Esophagus squamous epithelium (tissue), 5 donors: ENCODE data around the gene POC1B. TPM values are rescaled to one million over a fixed set of nuclear protein-coding genes. Genes with fewer than 3 reads are reported as not detected.

Source experiments
- DNase-seq: peaks from one replicate; lab custom pipeline; 2025; lab: John Stamatoyannopoulos, UW
- H3K27ac ChIP-seq, 4 donors: fragments of 200-600 bp; sonication (generic); one replicate each; pipeline ENCODE4 v1.5.1; 2016 to 2019; ENCODE audit warnings: mild to moderate bottlenecking in 1 of 4
- H3K27me3 ChIP-seq, 4 donors: fragments of 200-600 bp; sonication (generic); 1 replicate in 3 of 4; 2 replicates in 1 of 4; pipeline versions ENCODE4 v1.5.1 to v1.6.0; 2017 to 2021; ENCODE audit warnings: antibody characterized with exemption in 1 of 4
- H3K36me3 ChIP-seq, 3 donors: fragments of 200-600 bp; sonication (generic); one replicate each; pipeline ENCODE4 v1.5.1; 2016 to 2019
- H3K4me1 ChIP-seq, 3 donors: fragments of 200-600 bp; sonication (generic); one replicate each; pipeline ENCODE4 v1.5.1; 2017 to 2019
- H3K4me3 ChIP-seq, 4 donors: fragments of 200-600 bp; sonication (generic); 1 replicate in 3 of 4; 2 replicates in 1 of 4; pipeline ENCODE4 v1.5.1; 2016 to 2019; ENCODE audit warnings: mild to moderate bottlenecking in 2 of 4, moderate library complexity in 1 of 4
- H3K9me3 ChIP-seq, 3 donors: fragments of 200-600 bp; sonication (generic); one replicate each; pipeline ENCODE4 v1.5.1; 2016 to 2019
- POLR2A ChIP-seq, 4 donors: fragments of 450-650 bp; IDR thresholded peaks; one replicate each; pipeline ENCODE4 v1.6.1; 2017; ENCODE audit warnings: antibody characterized with exemption in 4 of 4, mild to moderate bottlenecking in 4 of 4, moderate library complexity in 3 of 4
- WGBS, 2 donors: methylation state at CpG; one replicate each; pipeline ENCODE4 v1.1.5; 2018; 5-methylcytosine and 5-hydroxymethylcytosine counted together
- intact Hi-C: fragments of 100-400 bp; cut with DNase I; formaldehyde crosslinking; loops from one replicate; pipeline ENCODE4 v1.15.0; 2022
- total RNA-seq, 4 donors: library from RNA; depleted of rRNA; stranded (reverse); fragments of >200 nt; gene quantifications; one replicate each; pipeline ENCODE4 v1.1.0, GENCODE V29; 2016
- TF ChIP-seq, protein P1 (sequence below), 6 experiments: fragments of 450-650 bp in 4 of 6; fragments of 200-600 bp in 2 of 6; sonication (generic) in 2 of 6; IDR thresholded peaks; one replicate each; pipeline ENCODE4 v1.5.1; 2016 to 2019; ENCODE audit warnings: antibody characterized with exemption in 6 of 6, mild to moderate bottlenecking in 4 of 6, moderate library complexity in 4 of 6
- donor health status: DM: yes; HTN: yes; CAD: no.

Gene POC1B
- total RNA-seq, 4 donors from 2014 or later, result 12.9 to 21.4 (median 15.3) TPM

DNA sequence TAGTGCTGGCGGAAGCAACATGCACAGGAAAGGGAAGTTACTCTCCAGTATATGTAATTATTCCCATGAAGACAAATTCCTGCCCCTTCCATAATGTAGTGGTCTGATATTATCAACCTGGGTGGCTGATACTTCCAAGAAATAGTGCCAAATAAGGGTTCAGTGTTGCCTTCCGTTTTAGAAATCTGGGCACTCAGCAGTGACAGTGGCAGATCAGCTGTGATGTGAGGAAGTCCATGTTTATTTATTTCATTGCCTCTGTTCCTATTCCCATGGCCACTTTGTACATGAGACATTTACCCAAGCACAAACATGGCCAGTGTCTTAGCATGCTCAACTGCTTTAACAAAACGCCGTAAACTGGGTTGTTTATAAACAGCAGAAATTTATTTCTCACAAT, 20.3 kb upstream of the POC1B start:
- DNase-seq, result no peak
- intact Hi-C loops, result loop anchor here (10.0 kb wide), 1 partner anchor 559 kb away; no protein-coding TSS in a partner anchor
- Histone ChIP-seq H3K27me3 (no peaks in the 10 kb centered on the region), H3K27ac (no peak overlapping the region), H3K4me3 (no peak overlapping the region), H3K4me1 (peaks cover 0 to 22% (median 8%) of the 10 kb centered on the region in 3 donors), H3K36me3 (no peaks in the 10 kb centered on the region), H3K9me3 (no peaks in the 10 kb centered on the region)
- WGBS, 2 donors, result 82 to 86% methylated on average over 4 of the region's 4 CpGs
- TF ChIP-seq, protein P1, sequence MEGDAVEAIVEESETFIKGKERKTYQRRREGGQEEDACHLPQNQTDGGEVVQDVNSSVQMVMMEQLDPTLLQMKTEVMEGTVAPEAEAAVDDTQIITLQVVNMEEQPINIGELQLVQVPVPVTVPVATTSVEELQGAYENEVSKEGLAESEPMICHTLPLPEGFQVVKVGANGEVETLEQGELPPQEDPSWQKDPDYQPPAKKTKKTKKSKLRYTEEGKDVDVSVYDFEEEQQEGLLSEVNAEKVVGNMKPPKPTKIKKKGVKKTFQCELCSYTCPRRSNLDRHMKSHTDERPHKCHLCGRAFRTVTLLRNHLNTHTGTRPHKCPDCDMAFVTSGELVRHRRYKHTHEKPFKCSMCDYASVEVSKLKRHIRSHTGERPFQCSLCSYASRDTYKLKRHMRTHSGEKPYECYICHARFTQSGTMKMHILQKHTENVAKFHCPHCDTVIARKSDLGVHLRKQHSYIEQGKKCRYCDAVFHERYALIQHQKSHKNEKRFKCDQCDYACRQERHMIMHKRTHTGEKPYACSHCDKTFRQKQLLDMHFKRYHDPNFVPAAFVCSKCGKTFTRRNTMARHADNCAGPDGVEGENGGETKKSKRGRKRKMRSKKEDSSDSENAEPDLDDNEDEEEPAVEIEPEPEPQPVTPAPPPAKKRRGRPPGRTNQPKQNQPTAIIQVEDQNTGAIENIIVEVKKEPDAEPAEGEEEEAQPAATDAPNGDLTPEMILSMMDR (IDR thresholded peaks at IDR 0.05), result no peak

DNA sequence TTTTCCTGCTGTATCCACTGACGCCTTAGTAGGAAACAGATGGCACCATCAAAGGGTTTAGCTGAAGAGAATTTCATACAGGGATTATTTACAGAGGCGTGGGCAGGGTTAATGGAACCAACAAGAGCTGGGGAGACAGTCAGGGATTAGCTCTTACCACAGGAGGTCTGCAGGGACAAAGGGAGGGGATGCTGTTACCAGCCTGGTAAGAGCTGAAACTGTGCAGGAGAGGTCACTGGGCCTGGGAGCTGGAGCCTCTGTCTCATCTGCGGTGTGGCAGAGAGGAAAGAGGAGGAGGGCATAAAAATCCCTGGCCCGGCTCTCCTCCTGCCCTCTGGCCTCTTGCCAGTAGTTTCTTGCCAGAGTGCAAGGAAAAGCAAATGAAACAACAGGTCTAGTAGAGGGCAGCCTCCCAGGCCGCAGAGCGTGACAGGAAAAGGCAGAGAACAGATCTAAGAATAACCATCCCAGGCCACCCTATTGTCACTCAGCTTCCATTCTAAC, 18.9 kb upstream of the POC1B start:
- WGBS, 2 donors, result 43 to 64% methylated on average over 6 of the region's 6 CpGs
- Histone ChIP-seq H3K27ac (peak overlapping the region in 1 of 4 donors; percentile 5), H3K27me3 (no peaks in the 10 kb centered on the region), H3K36me3 (peaks cover 0 to 4% (median 0%) of the 10 kb centered on the region in 3 donors), H3K9me3 (no peaks in the 10 kb centered on the region), H3K4me1 (peaks cover 0 to 22% (median 8%) of the 10 kb centered on the region in 3 donors), H3K4me3 (no peak overlapping the region)
- intact Hi-C loops, result loop anchor here (10.0 kb wide), 1 partner anchor 560 kb away; no protein-coding TSS in a partner anchor
- no peak for TF ChIP-seq POLR2A (IDR thresholded peaks at IDR 0.05)
- TF ChIP-seq, protein P1 (IDR thresholded peaks at IDR 0.05), result no peak
- no peak for DNase-seq

DNA sequence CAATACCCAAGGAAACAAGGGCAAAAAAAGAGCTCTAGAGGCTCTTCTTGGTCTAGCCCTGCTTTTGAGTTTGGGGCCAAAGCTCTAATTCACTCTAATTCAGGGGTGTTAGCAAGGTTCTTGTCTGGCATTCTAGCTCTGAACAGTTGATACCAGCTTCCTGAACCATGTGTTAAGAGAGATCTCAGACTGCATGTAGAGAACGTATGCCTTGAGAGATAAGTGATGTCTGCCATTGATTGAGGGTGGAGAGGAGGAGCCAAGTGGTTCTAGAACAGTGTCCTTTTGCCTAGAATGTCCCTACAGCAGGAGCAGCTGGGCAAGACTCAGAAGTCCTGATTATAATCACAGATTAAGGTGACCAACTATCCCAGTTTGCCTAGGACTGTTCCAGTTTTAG, 18.2 kb upstream of the POC1B start:
- TF ChIP-seq POLR2A (IDR thresholded peaks at IDR 0.05), result no peak
- TF ChIP-seq, protein P1 (IDR thresholded peaks at IDR 0.05), result no peak
- Histone ChIP-seq H3K36me3 (peaks cover 0 to 4% (median 0%) of the 10 kb centered on the region in 3 donors), H3K4me3 (no peak overlapping the region), H3K27me3 (no peaks in the 10 kb centered on the region), H3K27ac (no peak overlapping the region), H3K4me1 (peaks cover 0 to 22% (median 8%) of the 10 kb centered on the region in 3 donors), H3K9me3 (no peaks in the 10 kb centered on the region)
- no peak for DNase-seq
- 67 to 73% methylated on average over 1 of the region's 1 CpG for WGBS, 2 donors
- intact Hi-C loops, result loop anchor here (10.0 kb wide), 1 partner anchor 561 kb away; no protein-coding TSS in a partner anchor

DNA sequence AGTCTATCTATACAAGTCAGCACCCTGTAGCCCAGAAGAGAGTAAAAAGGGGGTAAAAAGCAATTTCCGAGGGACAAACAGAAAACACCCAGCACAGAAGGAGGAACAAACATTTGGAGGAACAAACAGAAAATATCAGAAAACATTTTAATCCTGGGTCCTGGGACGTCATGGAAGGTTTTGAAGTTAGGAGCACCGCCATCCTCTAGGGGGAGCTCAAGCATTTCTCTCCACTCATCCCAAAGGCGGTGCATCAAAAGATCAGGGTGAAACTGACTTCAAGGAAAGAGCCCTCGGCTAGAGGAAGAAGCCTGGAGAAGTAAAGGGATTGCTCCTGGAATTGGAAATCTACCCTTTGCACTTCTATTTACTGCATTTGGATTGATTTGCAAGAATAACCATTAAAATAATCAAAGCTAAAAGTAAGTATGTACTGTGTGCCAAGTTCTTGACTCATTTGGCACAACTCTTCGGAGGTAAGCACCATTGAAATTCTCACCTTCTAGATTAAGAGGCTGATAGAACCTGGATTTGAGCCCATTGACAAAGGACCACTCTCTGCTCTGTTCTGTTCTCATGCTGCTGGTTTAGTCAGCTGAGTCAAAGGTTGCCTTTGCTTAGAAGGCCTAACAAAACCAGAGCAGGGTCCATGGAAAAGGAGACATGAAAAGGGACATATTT, 17.2 kb upstream of the POC1B start:
- Histone ChIP-seq H3K27me3 (no peaks in the 10 kb centered on the region), H3K27ac (no peak overlapping the region), H3K4me1 (peaks cover 0 to 22% (median 8%) of the 10 kb centered on the region in 3 donors), H3K36me3 (peaks cover 0 to 4% (median 0%) of the 10 kb centered on the region in 3 donors), H3K4me3 (no peak overlapping the region), H3K9me3 (no peaks in the 10 kb centered on the region)
- intact Hi-C loops, result loop anchor here (10.0 kb wide), 1 partner anchor 562 kb away; no protein-coding TSS in a partner anchor
- no peak for TF ChIP-seq POLR2A (IDR thresholded peaks at IDR 0.05)
- TF ChIP-seq, protein P1 (IDR thresholded peaks at IDR 0.05), result peak; percentile 56 to 92 (median 81)
- no peak for DNase-seq
- WGBS, 2 donors, result 7 to 8% methylated on average over 6 of the region's 6 CpGs

DNA sequence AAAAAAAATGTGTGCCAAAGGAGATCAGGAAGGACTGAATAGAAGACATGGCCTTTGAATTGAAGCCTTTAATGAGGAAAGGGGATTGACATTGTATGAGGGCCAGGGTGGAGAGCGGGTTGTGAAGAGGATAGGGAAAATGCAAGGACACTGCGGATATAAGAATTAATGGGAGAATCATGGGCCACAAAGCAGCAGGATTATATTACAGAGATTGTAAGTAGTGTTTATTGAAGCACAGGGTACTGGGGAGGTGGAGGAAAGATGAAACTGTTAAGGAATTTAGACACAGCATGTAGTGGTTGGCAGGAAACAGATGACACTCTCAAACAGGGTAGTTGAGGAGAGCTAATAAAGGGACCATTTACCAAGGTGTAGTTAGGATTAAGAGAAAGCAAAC, 16.4 kb upstream of the POC1B start:
- intact Hi-C loops, result loop anchor here (10.0 kb wide), 1 partner anchor 563 kb away; no protein-coding TSS in a partner anchor
- H3K4me3 ChIP-seq, result no peak overlapping the region
- 94 to 98% methylated on average over 2 of the region's 2 CpGs for WGBS, 2 donors
- peaks cover 0 to 22% (median 8%) of the 10 kb centered on the region in 3 donors for H3K4me1 ChIP-seq
- H3K27ac ChIP-seq, result no peak overlapping the region
- peaks cover 0 to 4% (median 0%) of the 10 kb centered on the region in 3 donors for H3K36me3 ChIP-seq
- no peaks in the 10 kb centered on the region for H3K9me3 ChIP-seq
- DNase-seq, result no peak
- no peaks in the 10 kb centered on the region for H3K27me3 ChIP-seq
- TF ChIP-seq, protein P1 (IDR thresholded peaks at IDR 0.05), result no peak
- no peak for TF ChIP-seq POLR2A (IDR thresholded peaks at IDR 0.05)
